HepG2 (cell line): ENCODE measurements around the gene TMEM176A. TPM values are rescaled to one million over a fixed set of nuclear protein-coding genes. Genes with fewer than 3 reads are reported as not detected.

Experiments
- ATAC-seq: fragments of 200-7000 bp; cut with Tn5 transposase; 3 replicates; pipeline ENCODE4 v1.9.1; 2020; ENCODE audit warnings: mild to moderate bottlenecking, moderate library complexity
- BruUV-seq: library from RNA; stranded (reverse); fragments of 400-500 nt; replicated peaks from 2 replicates; lab custom pipeline; 2021; lab: Mats Ljungman, UMichigan
- CTCF ChIA-PET: fragments of 300-600 bp; formaldehyde crosslinking; extraction: SDS; loops from one replicate; lab custom pipeline; 2021; ENCODE audit warnings: low total read pairs, inconsistent platforms, low intra/inter-chr PET ratio; lab: Yijun Ruan, JAX
- POLR2A ChIA-PET: fragments of 350-600 bp; sonication (Branson Sonifier 250); formaldehyde crosslinking; loops from one replicate; lab custom pipeline; 2020; ENCODE audit warnings: antibody characterized with exemption, inconsistent platforms; lab: Yijun Ruan, JAX
- DNase-seq: peaks from one replicate; pipeline ENCODE4 v3.0.0-alpha.2; 2015; ENCODE audit warnings: low spot score
- FAIRE-seq: peaks from 3 replicates; lab custom pipeline; 2011; peaks lifted over from hg19 to GRCh38; lab: Jason Lieb, UNC
- H2AFZ ChIP-seq: one replicate; pipeline ENCODE4 v1.6.1; 2011; ENCODE audit warnings: low read length, inconsistent platforms
- H3K27ac ChIP-seq: fragments of 300-600 bp; 3 replicates; pipeline ENCODE4 v1.8.0; 2011; ENCODE audit warnings: mixed run types, mild to moderate bottlenecking, mixed read lengths, low read length, inconsistent platforms; ENCODE audit not compliant: insufficient read depth; ENCODE audit errors: extremely low read length
- H3K27me3 ChIP-seq, 2 experiments: fragments of 200-600 bp in 1 of 2; 2 replicates in 1 of 2; 3 replicates in 1 of 2; pipeline versions ENCODE4 v1.6.0 to v1.8.0; 2011; ENCODE audit warnings: low read length in 2 of 2, mild to moderate bottlenecking in 2 of 2, moderate library complexity in 2 of 2, inconsistent platforms in 1 of 2; ENCODE audit not compliant: insufficient read depth in 2 of 2, control insufficient read depth in 1 of 2
- H3K36me3 ChIP-seq, 2 experiments: fragments of 200-600 bp in 1 of 2; replicated peaks in 1 of 2; 2 replicates in 1 of 2; 3 replicates in 1 of 2; pipeline versions ENCODE4 v1.5.1 to v1.8.0; 2011; ENCODE audit warnings: low read length in 2 of 2, inconsistent platforms in 1 of 2; ENCODE audit not compliant: insufficient read depth in 2 of 2, control insufficient read depth in 1 of 2
- H3K4me1 ChIP-seq: 2 replicates; pipeline ENCODE4 v1.5.1; 2012; ENCODE audit warnings: low read length, inconsistent platforms; ENCODE audit not compliant: insufficient read depth
- H3K4me2 ChIP-seq: 2 replicates; pipeline ENCODE4 v1.6.0; 2011; ENCODE audit warnings: low read depth, low read length, inconsistent platforms
- H3K4me3 ChIP-seq, 3 experiments: fragments of 200-600 bp in 1 of 3; sonication (generic), shearing (Covaris generic) in 1 of 3; replicated peaks in 1 of 3; 2 replicates each; pipeline ENCODE4 v1.5.1; 2011 to 2016; ENCODE audit warnings: low read length in 3 of 3, inconsistent platforms in 2 of 3, low read depth in 2 of 3, mild to moderate bottlenecking in 2 of 3, control low read depth in 1 of 3, mixed read lengths in 1 of 3; ENCODE audit not compliant: insufficient read depth in 1 of 3
- H3K79me2 ChIP-seq: one replicate; pipeline ENCODE4 v1.6.1; 2011; ENCODE audit warnings: low read length, inconsistent platforms; ENCODE audit not compliant: insufficient read depth
- H3K9ac ChIP-seq: 2 replicates; pipeline ENCODE4 v1.6.0; 2011; ENCODE audit warnings: mild to moderate bottlenecking, low read depth, low read length, inconsistent platforms; ENCODE audit not compliant: insufficient read depth
- H3K9me3 ChIP-seq: 2 replicates; pipeline ENCODE4 v1.5.1; 2012; ENCODE audit warnings: mild to moderate bottlenecking, low read length
- H4K20me1 ChIP-seq: 2 replicates; pipeline ENCODE4 v1.6.0; 2011; ENCODE audit warnings: inconsistent platforms, mild to moderate bottlenecking, low read length, moderate library complexity; ENCODE audit not compliant: insufficient read depth
- DMTF1 ChIP-seq: sonication (generic); formaldehyde crosslinking; IDR thresholded peaks from 2 replicates; pipeline ENCODE4 v1.4.0; 2020; ENCODE audit warnings: mild to moderate bottlenecking, missing genetic modification reagents
- TEAD3 ChIP-seq: optimal IDR thresholded peaks from 2 replicates; pipeline ENCODE3; 2016; ENCODE audit warnings: borderline replicate concordance
- TSC22D2 ChIP-seq: sonication (generic); formaldehyde crosslinking; IDR thresholded peaks from 2 replicates; pipeline ENCODE4 v1.5.1; 2020; ENCODE audit warnings: missing genetic modification reagents, mild to moderate bottlenecking, borderline replicate concordance
- ZNF572 ChIP-seq: sonication (generic); formaldehyde crosslinking; IDR thresholded peaks from 2 replicates; pipeline ENCODE4 v1.5.1; 2020; ENCODE audit warnings: mild to moderate bottlenecking, missing genetic modification reagents
- WGBS: methylation state at CpG from one replicate; pipeline ENCODE4 v1.1.6; 2017; ENCODE audit warnings: low lambda C conversion rate; 5-methylcytosine and 5-hydroxymethylcytosine counted together
- in situ Hi-C: cut with HindIII; loops from 2 replicates; pipeline ENCODE4 v1.10.0; 2017; ENCODE audit warnings: low pct_unique_long_range_greater_than_20kb; ENCODE audit not compliant: extremely low pct_ligation_motif_present
- intact Hi-C: fragments of 100-400 bp; cut with micrococcal nuclease; formaldehyde crosslinking; loops from one replicate; pipeline ENCODE4 v1.10.0; 2022; ENCODE audit not compliant: unreplicated experiment
- polyA plus RNA-seq, 8 experiments: library from polyadenylated mRNA; depleted of rRNA in 3 of 8; stranded (reverse) in 7 of 8; unstranded in 1 of 8; fragments of >200 nt; fragmentation: Illumina TruSeq in 4 of 8; extraction: Trizol in 4 of 8; gene quantifications; 2 replicates each; pipeline versions ENCODE4 v1.2.1 to v1.2.3, GENCODE V29; 2011 to 2016; ENCODE audit warnings: low read depth in 4 of 8, missing spikeins in 1 of 8, mixed read lengths in 1 of 8; ENCODE audit not compliant: insufficient read depth in 1 of 8
- total RNA-seq, 5 experiments: library from RNA; depleted of rRNA; stranded (reverse); fragments of >200 nt; fragmentation: Illumina TruSeq; extraction: Trizol; gene quantifications; 2 replicates each; pipeline ENCODE4 v1.2.3, GENCODE V29; 2016; ENCODE audit warnings: low read depth in 1 of 5
- TF ChIP-seq, protein P1 (sequence below): sonication (generic); formaldehyde crosslinking; IDR thresholded peaks from 2 replicates; pipeline ENCODE4 v1.4.0; 2020; ENCODE audit warnings: missing genetic modification reagents, borderline replicate concordance
- TF ChIP-seq, protein P2 (sequence below): sonication (generic); formaldehyde crosslinking; IDR thresholded peaks from 2 replicates; pipeline ENCODE4 v1.9.0; 2022; ENCODE audit warnings: missing genetic modification reagents, mild to moderate bottlenecking, borderline replicate concordance
- TF ChIP-seq, protein P3 (sequence below), 2 experiments: sonication (generic) in 1 of 2; formaldehyde crosslinking in 1 of 2; IDR thresholded peaks; 2 replicates each; pipeline versions ENCODE4 v1.6.1 to v1.9.0; 2014 to 2022; ENCODE audit warnings: antibody characterized with exemption in 1 of 2, borderline replicate concordance in 1 of 2, inconsistent platforms in 1 of 2, low read depth in 1 of 2, missing genetic modification reagents in 1 of 2

TMEM176A gene
- total and polyA plus RNA-seq, 2 of the 13 experiments (the other 11 are each of a cell fraction or from before 2014, with no cell fraction given), result not detected

DNA sequence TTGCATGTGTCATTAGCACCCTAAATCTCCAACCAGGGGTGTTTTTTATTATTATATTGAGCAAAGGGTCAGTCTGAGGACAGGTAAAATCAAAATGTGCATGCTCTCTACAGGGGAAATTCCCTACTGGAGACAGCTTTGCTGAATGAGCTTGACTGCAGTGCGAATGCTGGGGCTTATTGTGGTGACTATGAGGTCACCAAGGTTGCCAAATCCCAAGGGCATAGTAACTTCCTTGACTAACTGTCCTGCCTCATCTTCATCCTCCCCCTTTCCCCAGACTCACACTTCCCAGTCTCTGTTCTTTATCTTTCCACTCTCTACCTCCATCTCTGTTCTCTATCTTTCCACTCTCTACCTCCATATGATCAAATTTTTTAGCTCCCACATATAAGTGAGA, 28.9 kb downstream of the TMEM176A start (continued):
- TF ChIP-seq ZNF572 (CRISPR knock-in tag), result no peak
- no peak for TF ChIP-seq DMTF1 (CRISPR knock-in tag)

DNA sequence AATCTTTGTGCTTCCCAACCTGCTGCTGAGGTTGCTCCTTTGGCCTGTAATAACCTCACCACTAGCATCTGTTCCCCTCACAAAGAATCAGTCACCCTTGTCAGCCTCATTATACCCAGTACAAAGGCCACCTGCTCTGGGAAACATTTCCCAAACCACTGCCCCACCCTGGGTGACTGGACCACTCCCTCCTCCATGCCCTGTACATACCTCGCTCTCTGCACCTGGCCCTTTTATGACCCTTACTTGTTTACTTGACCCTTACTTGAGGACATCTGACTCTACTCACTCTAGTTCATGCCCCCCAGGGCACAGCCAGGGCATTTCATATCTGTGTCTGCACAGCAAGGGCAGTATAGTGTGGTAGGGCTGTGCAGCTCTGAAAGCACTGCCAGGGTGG, 30.4 kb downstream of the TMEM176A start:
- no peaks in the 10 kb centered on the region for H3K9me3 ChIP-seq
- DNase-seq (no peak), ATAC-seq (no peak), FAIRE-seq (no peak)
- intact Hi-C loops, result no loop called here
- H2AFZ ChIP-seq, result no peak overlapping the region
- peaks cover 0 to 9% of the 10 kb centered on the region in 2 experiments; a peak in 1 of 5 replicates for H3K27me3 ChIP-seq
- H4K20me1 ChIP-seq, result no peaks in the 10 kb centered on the region
- in situ Hi-C loops, result no loop called here
- H3K4me1 ChIP-seq, result peaks cover 6% of the 10 kb centered on the region; the same call in 1 of the 2 replicates
- H3K4me2 ChIP-seq, result no peak overlapping the region
- ChIA-PET POLR2A (no interaction called here), CTCF (no interaction called here)
- H3K27ac ChIP-seq, result no peak overlapping the region
- WGBS, result 0% methylated on average over 1 of the region's 1 CpG
- BruUV-seq, result no TSS peak
- H3K79me2 ChIP-seq, result no peaks in the 10 kb centered on the region
- TF ChIP-seq TEAD3 (CRISPR knock-in tag) (no peak), TSC22D2 (CRISPR knock-in tag) (no peak)
- TF ChIP-seq, protein P1, sequence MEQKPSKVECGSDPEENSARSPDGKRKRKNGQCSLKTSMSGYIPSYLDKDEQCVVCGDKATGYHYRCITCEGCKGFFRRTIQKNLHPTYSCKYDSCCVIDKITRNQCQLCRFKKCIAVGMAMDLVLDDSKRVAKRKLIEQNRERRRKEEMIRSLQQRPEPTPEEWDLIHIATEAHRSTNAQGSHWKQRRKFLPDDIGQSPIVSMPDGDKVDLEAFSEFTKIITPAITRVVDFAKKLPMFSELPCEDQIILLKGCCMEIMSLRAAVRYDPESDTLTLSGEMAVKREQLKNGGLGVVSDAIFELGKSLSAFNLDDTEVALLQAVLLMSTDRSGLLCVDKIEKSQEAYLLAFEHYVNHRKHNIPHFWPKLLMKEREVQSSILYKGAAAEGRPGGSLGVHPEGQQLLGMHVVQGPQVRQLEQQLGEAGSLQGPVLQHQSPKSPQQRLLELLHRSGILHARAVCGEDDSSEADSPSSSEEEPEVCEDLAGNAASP, result peak; percentile 35; the same call in 1 of the 2 replicates
- TF ChIP-seq, protein P2, sequence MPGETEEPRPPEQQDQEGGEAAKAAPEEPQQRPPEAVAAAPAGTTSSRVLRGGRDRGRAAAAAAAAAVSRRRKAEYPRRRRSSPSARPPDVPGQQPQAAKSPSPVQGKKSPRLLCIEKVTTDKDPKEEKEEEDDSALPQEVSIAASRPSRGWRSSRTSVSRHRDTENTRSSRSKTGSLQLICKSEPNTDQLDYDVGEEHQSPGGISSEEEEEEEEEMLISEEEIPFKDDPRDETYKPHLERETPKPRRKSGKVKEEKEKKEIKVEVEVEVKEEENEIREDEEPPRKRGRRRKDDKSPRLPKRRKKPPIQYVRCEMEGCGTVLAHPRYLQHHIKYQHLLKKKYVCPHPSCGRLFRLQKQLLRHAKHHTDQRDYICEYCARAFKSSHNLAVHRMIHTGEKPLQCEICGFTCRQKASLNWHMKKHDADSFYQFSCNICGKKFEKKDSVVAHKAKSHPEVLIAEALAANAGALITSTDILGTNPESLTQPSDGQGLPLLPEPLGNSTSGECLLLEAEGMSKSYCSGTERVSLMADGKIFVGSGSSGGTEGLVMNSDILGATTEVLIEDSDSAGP (CRISPR knock-in tag), result no peak
- TF ChIP-seq, protein P3, sequence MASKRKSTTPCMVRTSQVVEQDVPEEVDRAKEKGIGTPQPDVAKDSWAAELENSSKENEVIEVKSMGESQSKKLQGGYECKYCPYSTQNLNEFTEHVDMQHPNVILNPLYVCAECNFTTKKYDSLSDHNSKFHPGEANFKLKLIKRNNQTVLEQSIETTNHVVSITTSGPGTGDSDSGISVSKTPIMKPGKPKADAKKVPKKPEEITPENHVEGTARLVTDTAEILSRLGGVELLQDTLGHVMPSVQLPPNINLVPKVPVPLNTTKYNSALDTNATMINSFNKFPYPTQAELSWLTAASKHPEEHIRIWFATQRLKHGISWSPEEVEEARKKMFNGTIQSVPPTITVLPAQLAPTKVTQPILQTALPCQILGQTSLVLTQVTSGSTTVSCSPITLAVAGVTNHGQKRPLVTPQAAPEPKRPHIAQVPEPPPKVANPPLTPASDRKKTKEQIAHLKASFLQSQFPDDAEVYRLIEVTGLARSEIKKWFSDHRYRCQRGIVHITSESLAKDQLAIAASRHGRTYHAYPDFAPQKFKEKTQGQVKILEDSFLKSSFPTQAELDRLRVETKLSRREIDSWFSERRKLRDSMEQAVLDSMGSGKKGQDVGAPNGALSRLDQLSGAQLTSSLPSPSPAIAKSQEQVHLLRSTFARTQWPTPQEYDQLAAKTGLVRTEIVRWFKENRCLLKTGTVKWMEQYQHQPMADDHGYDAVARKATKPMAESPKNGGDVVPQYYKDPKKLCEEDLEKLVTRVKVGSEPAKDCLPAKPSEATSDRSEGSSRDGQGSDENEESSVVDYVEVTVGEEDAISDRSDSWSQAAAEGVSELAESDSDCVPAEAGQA (IDR thresholded peaks at IDR 0.05; ENCODE audit: low read depth), result no peak
- TF ChIP-seq, protein P3 (CRISPR knock-in tag; IDR thresholded peaks at IDR 0.05; ENCODE audit: borderline replicate concordance), result no peak
- H3K9ac ChIP-seq, result no peak overlapping the region
- H3K4me3 ChIP-seq, result no peak overlapping the region
- no peaks in the 10 kb centered on the region for H3K36me3 ChIP-seq
